ENCODE results near the gene GAB1. TPM values are rescaled to one million over a fixed set of nuclear protein-coding genes. Genes with fewer than 3 reads are reported as not detected.
A peak's percentile ranks its signal among the peaks of the same experiment; 100 is the strongest.

The GAB1 gene
- total RNA-seq, 2 donors from 2014 or later = 48.3 to 77.3 TPM

DNA sequence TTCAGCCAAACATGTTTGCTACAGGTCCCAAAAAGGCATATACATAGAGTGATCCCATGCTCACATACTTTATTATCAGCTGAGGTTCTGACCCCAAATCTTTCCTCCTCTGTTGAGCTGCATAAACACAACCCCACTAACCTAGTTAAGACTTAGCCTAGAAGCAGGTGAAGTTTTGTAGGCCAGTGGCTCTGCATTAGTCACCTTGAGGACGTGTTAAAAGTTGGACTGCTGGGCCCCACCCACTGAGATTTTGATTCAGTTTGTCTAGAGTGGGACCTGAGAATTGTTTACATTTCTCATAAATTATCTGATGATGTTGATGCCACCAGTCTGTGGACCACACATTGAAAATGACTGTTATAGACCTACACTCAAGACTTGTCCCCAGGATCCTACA, 43.8 kb upstream of the GAB1 start:
- TF ChIP-seq, protein P1, sequence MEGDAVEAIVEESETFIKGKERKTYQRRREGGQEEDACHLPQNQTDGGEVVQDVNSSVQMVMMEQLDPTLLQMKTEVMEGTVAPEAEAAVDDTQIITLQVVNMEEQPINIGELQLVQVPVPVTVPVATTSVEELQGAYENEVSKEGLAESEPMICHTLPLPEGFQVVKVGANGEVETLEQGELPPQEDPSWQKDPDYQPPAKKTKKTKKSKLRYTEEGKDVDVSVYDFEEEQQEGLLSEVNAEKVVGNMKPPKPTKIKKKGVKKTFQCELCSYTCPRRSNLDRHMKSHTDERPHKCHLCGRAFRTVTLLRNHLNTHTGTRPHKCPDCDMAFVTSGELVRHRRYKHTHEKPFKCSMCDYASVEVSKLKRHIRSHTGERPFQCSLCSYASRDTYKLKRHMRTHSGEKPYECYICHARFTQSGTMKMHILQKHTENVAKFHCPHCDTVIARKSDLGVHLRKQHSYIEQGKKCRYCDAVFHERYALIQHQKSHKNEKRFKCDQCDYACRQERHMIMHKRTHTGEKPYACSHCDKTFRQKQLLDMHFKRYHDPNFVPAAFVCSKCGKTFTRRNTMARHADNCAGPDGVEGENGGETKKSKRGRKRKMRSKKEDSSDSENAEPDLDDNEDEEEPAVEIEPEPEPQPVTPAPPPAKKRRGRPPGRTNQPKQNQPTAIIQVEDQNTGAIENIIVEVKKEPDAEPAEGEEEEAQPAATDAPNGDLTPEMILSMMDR (IDR thresholded peaks at IDR 0.05) = no peak

GRCh38 chr4:143294310-143294709, 42.4 kb upstream of the GAB1 start:
- Histone ChIP-seq H3K36me3 (no peaks in the 10 kb centered on the region), H3K9me3 (no peaks in the 10 kb centered on the region), H3K4me3 (no peak overlapping the region), H3K27ac (peak overlapping the region; percentile 22 to 26), H3K27me3 (replicated peaks; ENCODE audit: insufficient read depth) (no peaks in the 10 kb centered on the region), H3K4me1 (ENCODE audit: control insufficient read depth in 1 of 2, low read depth in 2 of 2) (peaks cover 11 to 20% of the 10 kb centered on the region in 2 donors)
- TF ChIP-seq, protein P1 (IDR thresholded peaks at IDR 0.05) = no peak
- DNase-seq (ENCODE audit: low spot score) (peak; percentile 54), ATAC-seq (ENCODE audit: insufficient number of reproducible peaks, low FRiP score, low read depth) (peak; percentile 58)

More for the DNA sequence above, 43.8 kb upstream of the GAB1 start:
- Histone ChIP-seq H3K27me3 (replicated peaks; ENCODE audit: insufficient read depth) (no peaks in the 10 kb centered on the region), H3K4me1 (ENCODE audit: control insufficient read depth in 1 of 2, low read depth in 2 of 2) (peaks cover 11 to 24% of the 10 kb centered on the region in 2 donors), H3K36me3 (no peaks in the 10 kb centered on the region), H3K9me3 (no peaks in the 10 kb centered on the region), H3K27ac (no peak overlapping the region), H3K4me3 (no peak overlapping the region)
- no peak for ATAC-seq (ENCODE audit: insufficient number of reproducible peaks, low FRiP score, low read depth)
- no peak for DNase-seq (ENCODE audit: low spot score)

GRCh38 chr4:143294710-143295275, 41.9 kb upstream of the GAB1 start:
- H3K4me1 ChIP-seq (ENCODE audit: control insufficient read depth in 1 of 2, low read depth in 2 of 2) = peaks cover 11 to 20% of the 10 kb centered on the region in 2 donors
- DNase-seq (ENCODE audit: low spot score) (no peak), ATAC-seq (ENCODE audit: insufficient number of reproducible peaks, low FRiP score, low read depth) (no peak)
- H3K4me3 ChIP-seq = no peak overlapping the region
- no peaks in the 10 kb centered on the region for H3K36me3 ChIP-seq
- H3K27ac ChIP-seq = peak overlapping the region; percentile 22 to 26
- H3K9me3 ChIP-seq = no peaks in the 10 kb centered on the region
- H3K27me3 ChIP-seq (replicated peaks; ENCODE audit: insufficient read depth) = no peaks in the 10 kb centered on the region
- TF ChIP-seq, protein P1 (IDR thresholded peaks at IDR 0.05) = no peak

DNA sequence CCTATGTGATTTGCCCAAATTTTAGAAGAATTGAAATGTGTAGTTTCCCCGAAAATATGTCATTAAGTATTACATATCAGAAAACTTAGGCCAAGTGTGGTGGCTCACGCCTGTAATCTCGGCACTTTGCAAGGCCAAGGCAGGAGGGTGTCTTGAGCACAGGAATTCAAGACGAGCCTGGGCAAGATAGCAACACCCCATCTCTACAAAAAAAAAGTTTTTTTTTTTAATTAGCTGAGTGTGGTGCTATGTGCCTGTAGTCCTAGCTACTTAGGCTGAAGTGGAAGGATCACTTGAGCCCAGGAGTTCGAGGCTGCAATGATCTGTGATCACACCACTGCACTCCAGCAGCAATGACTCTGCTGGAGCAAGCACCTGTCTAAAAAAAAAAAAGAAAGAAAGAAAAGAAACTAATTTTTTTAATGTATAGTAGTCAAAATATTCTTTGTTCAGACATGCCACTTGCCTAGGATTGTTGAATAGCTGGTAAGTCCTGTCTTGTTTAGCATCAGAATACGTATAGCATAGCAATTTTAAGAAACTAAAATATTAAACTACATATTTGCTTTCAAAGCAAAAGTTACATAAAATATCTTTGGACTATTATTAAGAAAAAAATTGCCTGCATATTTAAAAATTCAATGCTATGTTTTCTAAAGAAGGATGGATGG, 40.1 kb upstream of the GAB1 start:
- H3K27me3 ChIP-seq (replicated peaks; ENCODE audit: insufficient read depth) = no peaks in the 10 kb centered on the region
- peaks cover 12 to 30% of the 10 kb centered on the region in 2 donors for H3K4me1 ChIP-seq (ENCODE audit: control insufficient read depth in 1 of 2, low read depth in 2 of 2)
- DNase-seq (ENCODE audit: low spot score) (no peak), ATAC-seq (ENCODE audit: insufficient number of reproducible peaks, low FRiP score, low read depth) (no peak)
- TF ChIP-seq, protein P1 (IDR thresholded peaks at IDR 0.05) = no peak
- H3K36me3 ChIP-seq = no peaks in the 10 kb centered on the region
- H3K27ac ChIP-seq = no peak overlapping the region
- no peak overlapping the region for H3K4me3 ChIP-seq
- H3K9me3 ChIP-seq = no peaks in the 10 kb centered on the region

GRCh38 chr4:143300860-143301259, 35.8 kb upstream of the GAB1 start:
- no peaks in the 10 kb centered on the region for H3K27me3 ChIP-seq (replicated peaks; ENCODE audit: insufficient read depth)
- DNase-seq (ENCODE audit: low spot score) (no peak), ATAC-seq (ENCODE audit: insufficient number of reproducible peaks, low FRiP score, low read depth) (no peak)
- TF ChIP-seq, protein P1 (IDR thresholded peaks at IDR 0.05) = no peak
- H3K27ac ChIP-seq = no peak overlapping the region
- H3K36me3 ChIP-seq = no peaks in the 10 kb centered on the region
- H3K4me3 ChIP-seq = no peak overlapping the region
- no peaks in the 10 kb centered on the region for H3K9me3 ChIP-seq
- peaks cover 3 to 24% of the 10 kb centered on the region in 2 donors for H3K4me1 ChIP-seq (ENCODE audit: control insufficient read depth in 1 of 2, low read depth in 2 of 2)
